ENCODE results near the gene KRTAP29-1. TPM values are rescaled to one million over a fixed set of nuclear protein-coding genes. Genes with fewer than 3 reads are reported as not detected.
"Not testable (repeated sequence)": the region's sequence is repeated elsewhere in the genome, so short reads cannot be mapped to it uniquely, and the experiment has no call there.

KRTAP29-1 gene, protein sequence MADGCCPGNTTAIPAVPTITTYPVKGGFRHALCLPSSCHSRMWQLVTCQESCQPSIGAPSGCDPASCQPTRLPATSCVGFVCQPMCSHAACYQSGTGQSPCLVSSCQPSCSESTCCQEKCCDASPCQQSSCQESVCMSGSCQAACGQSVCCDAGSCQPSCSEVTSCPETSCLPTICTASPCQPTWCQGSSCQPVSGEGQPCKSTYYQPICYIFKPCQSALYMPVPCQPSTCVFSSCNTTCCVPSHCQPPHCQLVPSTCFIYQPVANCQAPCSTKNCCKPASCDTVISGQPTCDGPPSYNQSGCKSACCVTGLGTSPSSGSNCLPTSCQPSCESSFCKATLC
- total RNA-seq = not detected

GRCh38 chr17:41301916-41302901 lies at the start of gene KRTAP29-1:
Gene KRTAP29-1 (minus strand): TSS chr17:41302851. CDS start chr17:41302851, 0 bp downstream.
- Mint-ChIP-seq H3K27me3 (ENCODE audit: low read depth) (no peaks in the 10 kb centered on the region), H3K4me1 (ENCODE audit: low read depth) (peaks cover 18% of the 10 kb centered on the region), H3K4me3 (no peak within 1 kb of the TSS), H3K9me3 (peaks cover 7% of the 10 kb centered on the region), H3K36me3 (ENCODE audit: low read depth) (no peaks in the 10 kb centered on the region), H3K27ac (no peak within 1 kb of the TSS)
- DNase-seq = no peak
- CTCF ChIA-PET = interaction anchor here (3.4 kb wide), 1 partner anchor 20 kb away, joined by 8 read pairs; no protein-coding TSS in a partner anchor
- intact Hi-C loops (cut with micrococcal nuclease) = no loop called here

DNA sequence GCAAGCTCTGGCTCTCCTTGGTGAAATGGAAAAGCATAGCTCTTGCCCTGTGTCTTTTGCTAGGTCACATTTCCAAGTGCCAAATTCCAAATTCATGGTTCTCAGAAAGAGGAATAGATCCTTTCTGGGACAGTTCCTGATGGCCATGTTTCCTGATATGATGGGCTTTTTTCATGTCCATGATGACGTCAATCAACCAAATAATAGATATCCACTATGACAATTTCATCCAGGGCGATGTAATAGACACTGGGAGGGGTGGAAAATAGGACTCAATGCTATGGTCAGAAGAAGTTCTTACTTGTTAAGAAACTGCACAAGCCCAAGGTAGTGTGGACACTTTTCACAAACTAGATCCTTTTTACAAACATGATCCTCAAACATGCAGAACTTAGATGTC lies 48.5 kb upstream of the KRTAP29-1 start:
- Mint-ChIP-seq H3K27me3 (ENCODE audit: low read depth) (no peaks in the 10 kb centered on the region), H3K36me3 (ENCODE audit: low read depth) (no peaks in the 10 kb centered on the region), H3K4me3 (no peak overlapping the region), H3K27ac (no peak overlapping the region), H3K4me1 (ENCODE audit: low read depth) (peaks cover 12% of the 10 kb centered on the region), H3K9me3 (no peaks in the 10 kb centered on the region)
- DNase-seq = no peak
- CTCF ChIA-PET = interaction anchor here (1.0 kb wide), 1 partner anchor 198 kb away, joined by 3 read pairs; no protein-coding TSS in a partner anchor
- intact Hi-C loops (cut with micrococcal nuclease) = no loop called here

- H3K4me3 Mint-ChIP-seq; H3K27me3 Mint-ChIP-seq (ENCODE audit: low read depth); intact Hi-C loops (cut with micrococcal nuclease); H3K27ac Mint-ChIP-seq; H3K9me3 Mint-ChIP-seq; H3K36me3 Mint-ChIP-seq (ENCODE audit: low read depth); DNase-seq: not testable (repeated sequence)
- H3K4me1 Mint-ChIP-seq (ENCODE audit: low read depth) = peaks cover 12% of the 10 kb centered on the region
- CTCF ChIA-PET = interaction anchor here (0.5 to 0.9 kb wide), 3 partner anchors 67 to 388 kb away, joined by 3 read pairs; no protein-coding TSS in a partner anchor
Measured at GRCh38 chr17:41350381-41350878, 47.8 kb upstream of the KRTAP29-1 start, which contains the start of gene KRT33A. Gene KRT33A (minus strand): TSS chr17:41350828. CDS start chr17:41350767, 61 bp downstream.

GRCh38 chr17:41347869-41348760 lies 45.5 kb upstream of the KRTAP29-1 start:
- intact Hi-C loops (cut with micrococcal nuclease) = no loop called here
- CTCF ChIA-PET = no interaction called here
- Mint-ChIP-seq H3K4me3 (no peak overlapping the region), H3K27me3 (ENCODE audit: low read depth) (no peaks in the 10 kb centered on the region), H3K27ac (no peak overlapping the region), H3K9me3 (peaks cover 4% of the 10 kb centered on the region), H3K36me3 (ENCODE audit: low read depth) (peaks cover 2% of the 10 kb centered on the region), H3K4me1 (ENCODE audit: low read depth) (peaks cover 17% of the 10 kb centered on the region)
- DNase-seq = no peak

- H3K27me3 Mint-ChIP-seq (ENCODE audit: low read depth); H3K4me3 Mint-ChIP-seq; CTCF ChIA-PET; intact Hi-C loops (cut with micrococcal nuclease); H3K27ac Mint-ChIP-seq; DNase-seq; H3K36me3 Mint-ChIP-seq (ENCODE audit: low read depth): not testable (repeated sequence)
- peaks cover 15% of the 10 kb centered on the region for H3K9me3 Mint-ChIP-seq
- H3K4me1 Mint-ChIP-seq (ENCODE audit: low read depth) = peaks cover 25% of the 10 kb centered on the region
Measured at GRCh38 chr17:41346421-41346820, 43.8 kb upstream of the KRTAP29-1 start.

GRCh38 chr17:41345992-41346391 lies 43.3 kb upstream of the KRTAP29-1 start:
- no peak overlapping the region for H3K27ac Mint-ChIP-seq
- intact Hi-C loops (cut with micrococcal nuclease) = no loop called here
- H3K27me3 Mint-ChIP-seq (ENCODE audit: low read depth) = no peaks in the 10 kb centered on the region
- no peak overlapping the region for H3K4me3 Mint-ChIP-seq
- H3K36me3 Mint-ChIP-seq (ENCODE audit: low read depth) = peaks cover 5% of the 10 kb centered on the region
- no peak for DNase-seq
- peaks cover 15% of the 10 kb centered on the region for H3K9me3 Mint-ChIP-seq
- CTCF ChIA-PET = no interaction called here
- peaks cover 25% of the 10 kb centered on the region for H3K4me1 Mint-ChIP-seq (ENCODE audit: low read depth)

- intact Hi-C loops (cut with micrococcal nuclease) = no loop called here
- peaks cover 54% of the 10 kb centered on the region for H3K4me1 Mint-ChIP-seq (ENCODE audit: low read depth)
- H3K27me3 Mint-ChIP-seq (ENCODE audit: low read depth) = no peaks in the 10 kb centered on the region
- no peak for DNase-seq
- H3K27ac Mint-ChIP-seq = no peak overlapping the region
- H3K4me3 Mint-ChIP-seq = no peak overlapping the region
- H3K36me3 Mint-ChIP-seq (ENCODE audit: low read depth) = peaks cover 5% of the 10 kb centered on the region
- peaks cover 15% of the 10 kb centered on the region for H3K9me3 Mint-ChIP-seq
- CTCF ChIA-PET = interaction anchor here (0.7 to 1.1 kb wide), 2 partner anchors 20 to 318 kb away, joined by 3 read pairs; no protein-coding TSS in a partner anchor
Measured at GRCh38 chr17:41343029-41343428, 40.4 kb upstream of the KRTAP29-1 start.

GRCh38 chr17:41340934-41341861 lies 38.5 kb upstream of the KRTAP29-1 start:
- H3K4me1 Mint-ChIP-seq (ENCODE audit: low read depth) = peaks cover 64% of the 10 kb centered on the region
- CTCF ChIA-PET = interaction anchor here (0.6 to 1.9 kb wide), 2 partner anchors 63 to 432 kb away, joined by 3 to 4 read pairs; no protein-coding TSS in a partner anchor
- peak overlapping the region; percentile 70 for H3K27ac Mint-ChIP-seq
- H3K4me3 Mint-ChIP-seq = no peak overlapping the region
- peaks cover 5% of the 10 kb centered on the region for H3K36me3 Mint-ChIP-seq (ENCODE audit: low read depth)
- H3K9me3 Mint-ChIP-seq = peaks cover 15% of the 10 kb centered on the region
- DNase-seq = peak; percentile 82
- H3K27me3 Mint-ChIP-seq (ENCODE audit: low read depth) = no peaks in the 10 kb centered on the region
- intact Hi-C loops (cut with micrococcal nuclease) = loop anchor here (1.0 to 2.0 kb wide), 2 partner anchors 32 to 63 kb away; partner anchors contain the start of gene KRTAP16-1

- Mint-ChIP-seq H3K4me1 (ENCODE audit: low read depth) (peaks cover 70% of the 10 kb centered on the region), H3K9me3 (peaks cover 15% of the 10 kb centered on the region), H3K27me3 (ENCODE audit: low read depth) (no peaks in the 10 kb centered on the region), H3K27ac (no peak overlapping the region), H3K36me3 (ENCODE audit: low read depth) (peaks cover 5% of the 10 kb centered on the region), H3K4me3 (no peak overlapping the region)
- CTCF ChIA-PET = interaction anchor here (0.6 to 1.9 kb wide), 2 partner anchors 63 to 431 kb away, joined by 3 to 4 read pairs; no protein-coding TSS in a partner anchor
- intact Hi-C loops (cut with micrococcal nuclease) = loop anchor here (2.0 kb wide), 1 partner anchor 32 kb away; the partner anchor contains the start of gene KRTAP16-1
- no peak for DNase-seq
Measured at GRCh38 chr17:41340494-41340893, 37.8 kb upstream of the KRTAP29-1 start.

DNA sequence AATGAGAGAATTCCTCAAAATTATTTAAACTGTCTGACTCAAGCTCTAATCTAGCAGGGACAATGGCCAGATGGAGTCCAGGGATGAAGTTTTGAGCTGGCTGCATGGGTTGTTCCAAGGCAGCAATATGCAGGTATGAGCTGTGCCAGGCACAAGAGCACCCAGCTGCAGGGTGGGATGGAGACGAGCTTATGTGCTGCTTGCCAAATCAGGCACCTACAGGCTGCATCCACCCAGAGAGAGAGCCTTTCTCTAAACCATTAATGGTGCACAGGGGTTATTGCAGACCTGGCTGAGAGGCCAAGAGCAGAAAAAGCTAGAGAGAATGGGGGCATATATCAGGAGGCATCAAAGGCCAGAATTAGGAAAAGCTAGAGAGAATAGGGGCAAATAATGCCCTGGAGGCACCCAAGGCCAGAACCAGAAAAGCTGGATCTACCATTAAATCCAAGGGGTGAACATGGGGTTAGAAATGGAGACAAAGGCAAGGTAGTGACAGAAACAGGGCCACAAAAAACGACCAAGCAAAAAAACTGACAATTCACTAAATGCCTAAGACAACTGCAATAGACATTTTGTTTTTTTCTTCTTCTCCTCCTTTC lies 37.0 kb upstream of the KRTAP29-1 start:
- no peak overlapping the region for H3K4me3 Mint-ChIP-seq
- peaks cover 15% of the 10 kb centered on the region for H3K9me3 Mint-ChIP-seq
- CTCF ChIA-PET = interaction anchor here (1.9 kb wide), 1 partner anchor 64 kb away, joined by 4 read pairs; no protein-coding TSS in a partner anchor
- intact Hi-C loops (cut with micrococcal nuclease) = loop anchor here (2.0 to 5.0 kb wide), 2 partner anchors 31 to 158 kb away; partner anchors contain the start of gene KRTAP16-1
- H3K27me3 Mint-ChIP-seq (ENCODE audit: low read depth) = no peaks in the 10 kb centered on the region
- H3K36me3 Mint-ChIP-seq (ENCODE audit: low read depth) = peaks cover 5% of the 10 kb centered on the region
- H3K4me1 Mint-ChIP-seq (ENCODE audit: low read depth) = peaks cover 78% of the 10 kb centered on the region
- DNase-seq = no peak
- peak overlapping the region; percentile 9 for H3K27ac Mint-ChIP-seq

All from activated naive CD4-positive, alpha-beta T cell treated with anti-CD3 and anti-CD28 coated beads for 36 hours (primary cell).